GM18502 (cell line): ENCODE data around the gene RAB31.

Experiments used
- ATAC-seq: cut with Tn5 transposase; IDR thresholded peaks from one replicate; pipeline ENCODE4 v1.9.1; 2021; ENCODE audit warnings: mild to moderate bottlenecking; ENCODE audit not compliant: unreplicated experiment, poor library complexity

The RAB31 gene

DNA sequence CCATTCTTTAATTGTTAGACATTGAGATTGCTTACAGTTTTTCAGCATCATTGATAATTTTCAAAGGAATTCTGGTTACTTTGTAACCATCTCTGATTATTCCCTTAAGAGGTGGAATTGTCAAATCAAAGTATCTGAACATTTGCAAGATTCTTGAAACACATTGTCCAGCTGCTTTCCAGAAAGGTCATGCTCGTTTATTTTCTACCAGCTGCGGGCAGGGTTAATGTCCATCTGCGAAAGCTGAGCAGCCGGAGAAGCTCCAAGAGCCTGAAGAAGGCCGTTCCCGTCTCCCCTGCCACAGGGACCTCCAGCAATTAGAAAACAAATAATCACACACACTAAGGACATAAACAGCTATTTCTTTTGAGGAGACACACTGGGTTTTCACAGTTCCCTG lies 101.6 kb downstream of the RAB31 start:
- no peak for ATAC-seq

DNA sequence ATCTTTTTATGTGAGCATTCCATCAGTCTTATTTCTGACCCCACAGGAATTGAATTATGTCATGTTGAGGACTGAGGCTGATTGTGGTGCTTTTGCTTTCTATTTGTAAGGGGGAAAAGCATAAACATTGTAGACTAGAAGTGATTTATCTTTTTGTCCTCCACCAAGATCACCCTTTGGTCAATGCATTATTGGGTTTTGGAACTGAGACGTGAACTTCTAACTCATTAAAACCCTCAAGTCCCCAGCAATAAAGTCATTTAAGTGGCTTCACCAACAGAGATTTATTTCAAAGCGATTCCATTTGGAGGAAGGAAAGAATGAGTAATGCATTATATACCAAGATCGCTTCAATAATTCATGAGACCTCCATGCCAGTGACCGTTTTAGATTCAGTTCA lies 102.2 kb downstream of the RAB31 start:
- ATAC-seq: no peak

DNA sequence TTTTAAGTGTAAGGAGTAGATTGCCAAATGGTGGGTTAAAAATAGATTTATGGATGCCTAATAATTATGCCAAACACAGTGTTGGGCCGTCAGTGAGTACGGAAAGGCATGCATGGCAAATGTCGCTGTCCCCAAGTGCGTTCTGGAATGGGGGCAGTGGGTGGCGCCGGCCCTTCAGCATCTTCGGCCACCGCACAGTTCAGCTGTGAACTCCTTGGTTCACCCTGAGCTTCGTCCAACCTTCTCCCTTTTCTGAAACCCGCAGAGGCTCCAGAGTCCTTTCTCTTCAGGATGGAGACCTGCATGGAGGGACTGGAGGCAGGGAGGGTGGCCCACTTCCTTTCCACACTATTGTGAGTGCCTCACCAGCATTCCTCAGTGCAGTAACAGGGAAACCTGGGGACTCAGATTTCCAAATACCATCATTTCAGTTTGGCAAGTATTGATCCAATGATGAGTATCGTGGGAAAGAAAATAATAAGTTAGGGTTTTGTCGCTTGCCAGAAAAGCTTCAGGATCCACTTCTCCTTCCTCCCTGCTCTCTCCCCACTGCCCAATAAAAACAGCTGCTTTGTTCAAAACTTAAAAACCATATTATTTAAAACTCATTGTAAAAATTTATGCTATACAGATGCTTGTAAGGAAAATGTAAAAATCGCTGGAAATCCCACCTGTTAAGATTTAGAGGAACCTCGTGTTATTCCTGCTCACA lies 103.0 kb downstream of the RAB31 start:
- no peak for ATAC-seq

DNA sequence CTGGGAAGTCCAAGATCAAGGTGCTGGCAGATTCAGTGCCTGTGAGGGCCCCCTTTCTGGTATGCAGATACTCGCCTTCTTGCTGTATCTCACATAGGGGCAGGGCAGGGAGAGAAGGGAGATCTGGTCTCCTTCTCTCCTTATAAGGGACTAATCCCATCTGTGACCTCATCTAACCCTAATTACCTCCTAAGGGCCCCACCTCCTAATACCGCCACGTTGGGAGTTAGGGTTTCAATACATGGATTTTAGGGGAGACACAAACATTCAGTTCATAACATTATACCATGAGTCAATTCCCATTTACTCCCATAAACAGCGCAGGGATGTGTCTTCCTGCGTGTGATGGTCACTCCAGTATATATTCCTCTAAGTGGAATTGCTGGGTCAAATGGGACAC lies 103.9 kb downstream of the RAB31 start:
- no peak for ATAC-seq

DNA sequence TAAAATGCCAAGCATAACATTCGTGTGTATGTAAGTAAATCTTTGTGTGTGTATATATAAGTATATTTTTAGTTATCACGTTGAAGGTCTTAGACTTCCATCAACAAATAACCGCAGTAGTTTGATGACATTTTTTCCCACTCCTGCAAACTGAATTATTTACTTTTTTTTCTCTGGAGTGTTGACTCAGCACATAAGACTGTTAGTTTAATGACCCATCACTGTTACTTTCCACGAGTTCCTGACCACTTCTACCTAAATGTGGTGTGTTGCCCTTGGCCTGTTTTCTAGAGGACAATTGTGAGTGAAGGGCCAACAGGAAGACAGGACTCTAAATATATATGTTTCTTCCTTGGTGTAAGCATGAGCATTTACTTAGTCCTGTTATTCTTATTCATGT lies 106.3 kb downstream of the RAB31 start:
- no peak for ATAC-seq

DNA sequence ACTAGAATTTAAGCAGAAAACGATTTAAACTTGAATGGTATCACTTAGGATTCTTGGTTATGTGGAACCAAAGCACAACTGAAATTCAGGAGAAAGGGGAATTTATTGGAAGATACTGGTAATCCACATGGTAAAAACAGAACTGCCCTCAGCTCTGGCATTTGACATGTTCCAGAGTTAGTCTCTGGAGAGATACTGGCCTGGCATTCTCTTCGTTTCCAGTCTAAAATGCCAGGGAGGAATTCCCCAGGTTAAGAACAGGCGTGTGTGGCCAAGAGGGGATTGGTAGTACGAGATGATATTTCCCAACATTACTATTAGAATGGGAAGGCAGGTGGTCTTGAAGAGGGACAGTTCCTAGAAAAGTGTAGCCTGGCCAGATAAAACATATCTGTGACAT lies 109.2 kb downstream of the RAB31 start:
- no peak for ATAC-seq

DNA sequence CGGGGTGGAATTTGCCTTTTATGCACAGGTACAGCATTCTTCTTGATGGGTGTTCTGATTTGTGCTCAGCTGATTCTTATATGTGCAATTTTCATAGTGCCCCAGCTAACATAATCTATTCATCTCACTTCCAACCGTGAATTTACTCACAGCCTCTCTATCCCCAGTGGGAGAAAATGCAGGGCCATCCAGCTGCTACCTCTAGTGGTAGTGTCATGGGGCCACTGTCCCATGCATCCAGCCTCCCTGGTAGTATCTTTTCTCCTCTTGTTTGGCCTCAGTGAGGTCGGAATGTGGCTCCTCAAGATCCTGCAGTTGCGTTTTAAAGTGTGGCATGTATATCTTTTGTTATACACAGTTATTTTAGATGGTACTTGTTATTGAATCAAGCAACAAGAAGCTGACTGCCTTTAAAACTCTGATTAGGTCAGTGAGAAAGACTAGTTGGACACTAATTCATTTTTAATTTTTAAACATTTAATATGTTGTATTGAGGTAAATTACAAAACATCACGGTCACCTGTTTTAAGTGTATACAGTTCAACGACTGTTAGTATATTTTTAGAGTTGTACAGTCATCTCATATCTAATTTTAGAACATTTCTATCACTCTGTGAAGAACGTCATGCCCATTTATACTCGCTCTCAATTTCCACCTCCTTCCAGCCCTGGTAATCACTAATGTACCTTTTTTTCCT lies 109.8 kb downstream of the RAB31 start:
- no peak for ATAC-seq

DNA sequence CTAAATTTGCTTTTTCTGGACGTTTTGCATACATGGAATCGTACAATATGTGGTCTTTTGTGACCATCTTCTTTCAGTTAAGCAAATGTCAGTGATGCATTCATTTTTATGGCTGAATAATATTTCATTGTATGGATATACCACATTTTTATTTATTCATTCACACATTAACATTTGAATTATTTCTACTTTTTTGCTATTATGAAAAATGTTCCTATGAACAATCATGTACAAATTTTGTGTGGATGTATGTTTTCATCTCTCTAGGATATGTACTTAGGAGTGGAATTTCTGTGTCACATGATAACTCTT lies 110.3 kb downstream of the RAB31 start:
- no peak for ATAC-seq

DNA sequence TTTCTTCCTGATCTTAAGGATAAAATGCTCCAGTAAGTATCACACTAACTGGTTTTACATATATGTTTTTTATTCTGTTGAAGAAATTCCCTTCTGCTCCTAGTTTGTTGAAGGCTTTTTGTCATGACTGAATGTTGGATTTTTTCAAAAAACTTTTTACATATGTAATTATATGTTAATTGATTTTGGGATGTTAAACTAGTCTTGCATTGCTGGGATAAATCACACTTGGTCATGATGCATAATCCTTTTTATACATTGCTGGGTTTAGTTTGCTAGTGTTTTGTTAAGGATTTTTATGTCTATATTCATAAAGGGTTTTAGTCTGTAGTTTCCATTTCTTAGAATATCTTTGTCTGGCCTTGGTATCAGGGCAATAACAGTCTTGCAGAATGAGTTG lies 112.0 kb downstream of the RAB31 start:
- ATAC-seq: no peak

DNA sequence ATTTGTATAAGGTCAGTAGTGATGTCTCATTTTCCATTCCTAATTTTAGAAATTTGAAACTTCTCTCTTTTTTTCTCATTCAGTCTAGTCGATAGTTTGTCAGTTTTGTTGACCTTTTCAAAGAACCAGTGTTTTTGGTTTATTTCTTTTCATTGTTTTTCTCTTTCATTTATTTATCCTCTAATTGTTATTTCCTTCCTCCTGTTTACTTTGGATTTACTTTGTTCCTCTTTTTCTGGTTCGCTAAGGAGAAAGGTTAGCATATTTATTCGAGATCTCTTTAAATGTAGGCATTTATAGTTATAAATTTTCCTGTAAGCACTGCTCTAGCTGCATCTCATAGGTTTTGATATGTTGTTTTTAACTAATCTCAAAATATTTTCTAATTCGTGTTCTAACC lies 112.6 kb downstream of the RAB31 start:
- no peak for ATAC-seq

DNA sequence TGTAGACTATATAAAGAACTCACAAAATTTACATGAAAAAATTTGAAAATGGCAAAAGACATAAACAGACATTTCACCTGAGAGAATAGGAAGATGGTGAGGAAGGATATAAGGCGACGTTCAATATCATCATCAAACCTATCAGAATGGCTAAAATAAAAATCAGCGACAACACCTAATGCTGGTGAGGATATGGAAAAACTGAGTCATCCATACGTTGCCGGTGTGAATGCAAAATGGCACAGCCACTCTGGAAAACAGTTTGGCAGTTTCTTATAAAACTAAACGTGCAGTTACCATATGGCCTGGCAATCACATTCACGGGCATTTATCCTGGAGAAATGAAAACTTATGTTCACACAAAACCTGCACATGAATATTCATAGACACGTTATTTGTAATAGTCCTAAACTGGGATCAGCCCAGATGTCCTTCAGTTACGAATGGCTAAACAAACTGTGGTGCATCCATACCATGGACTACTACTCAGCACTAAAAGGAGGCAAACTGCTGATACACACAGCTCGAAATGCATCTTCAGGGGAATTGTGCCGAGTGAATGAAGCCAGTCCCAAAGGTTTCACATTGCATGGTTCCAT lies 114.6 kb downstream of the RAB31 start:
- ATAC-seq: no peak

DNA sequence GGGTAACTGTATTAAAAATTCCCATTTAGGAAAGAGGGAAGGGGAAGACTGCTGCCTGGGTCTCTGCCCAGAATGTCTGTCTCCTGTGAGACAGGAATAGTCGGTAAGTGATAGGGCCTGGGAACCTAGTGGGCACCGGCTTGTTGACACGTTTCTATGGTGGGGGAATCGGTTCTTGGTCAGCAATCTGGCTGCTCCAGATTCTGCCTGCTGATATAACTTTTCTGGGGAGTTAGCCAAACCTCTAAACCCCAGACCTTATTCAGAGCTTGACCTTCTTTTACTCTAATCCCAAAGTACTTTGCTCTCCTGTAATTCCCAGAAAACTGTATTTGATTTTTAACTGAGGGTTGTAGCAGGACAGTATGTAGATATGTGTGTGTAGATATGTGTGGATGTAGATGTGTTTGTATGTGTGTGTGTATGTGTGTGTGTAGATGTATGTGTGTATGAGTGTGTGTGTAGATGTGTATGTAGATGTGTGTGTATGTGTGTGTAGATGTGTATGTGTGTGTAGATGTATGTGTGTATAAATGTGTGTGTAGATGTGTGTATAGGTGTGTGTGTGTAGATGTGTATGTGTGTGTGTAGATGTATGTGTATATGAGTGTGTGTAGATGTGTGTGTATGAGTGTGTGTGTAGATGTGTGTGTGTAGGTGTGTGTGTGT lies 115.8 kb downstream of the RAB31 start:
- no peak for ATAC-seq

DNA sequence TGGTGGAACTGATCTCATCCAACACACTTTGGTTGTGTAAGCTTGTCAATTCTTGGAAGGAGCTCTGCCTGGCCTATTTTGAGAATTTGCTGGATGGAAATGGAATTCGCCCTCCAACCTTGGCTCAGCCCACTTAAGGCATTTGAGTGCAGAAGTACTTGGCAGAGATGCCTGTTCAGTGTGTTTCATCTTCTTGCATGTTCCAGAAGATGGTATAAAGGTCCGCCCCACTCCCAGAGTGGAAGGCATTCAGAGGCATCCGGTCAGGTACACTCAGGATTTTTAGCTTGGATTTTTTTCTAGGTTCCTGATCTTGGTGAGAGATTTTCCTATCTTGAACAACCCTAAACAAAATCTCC lies 116.4 kb downstream of the RAB31 start:
- no peak for ATAC-seq

DNA sequence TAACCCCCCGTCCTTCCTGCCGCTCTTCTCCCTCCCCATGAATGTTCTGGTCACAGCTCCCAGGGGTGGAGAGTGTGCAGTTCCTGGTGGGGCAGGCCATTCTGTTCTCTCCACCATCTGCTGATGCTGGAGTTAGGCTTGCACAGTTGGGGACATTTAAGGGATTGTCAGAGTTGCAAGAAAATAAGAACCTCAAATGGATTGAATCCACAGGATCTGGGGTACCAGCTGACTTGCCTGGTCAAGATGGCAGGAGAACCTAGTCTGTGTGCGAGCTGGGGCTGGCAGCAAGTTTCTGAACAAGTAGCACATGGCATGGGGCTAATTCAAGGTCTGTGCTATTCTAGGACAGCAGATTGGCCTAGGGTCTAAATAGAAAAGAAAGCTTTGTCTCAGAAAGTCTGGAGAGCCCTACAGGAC lies 116.9 kb downstream of the RAB31 start:
- ATAC-seq: no peak

DNA sequence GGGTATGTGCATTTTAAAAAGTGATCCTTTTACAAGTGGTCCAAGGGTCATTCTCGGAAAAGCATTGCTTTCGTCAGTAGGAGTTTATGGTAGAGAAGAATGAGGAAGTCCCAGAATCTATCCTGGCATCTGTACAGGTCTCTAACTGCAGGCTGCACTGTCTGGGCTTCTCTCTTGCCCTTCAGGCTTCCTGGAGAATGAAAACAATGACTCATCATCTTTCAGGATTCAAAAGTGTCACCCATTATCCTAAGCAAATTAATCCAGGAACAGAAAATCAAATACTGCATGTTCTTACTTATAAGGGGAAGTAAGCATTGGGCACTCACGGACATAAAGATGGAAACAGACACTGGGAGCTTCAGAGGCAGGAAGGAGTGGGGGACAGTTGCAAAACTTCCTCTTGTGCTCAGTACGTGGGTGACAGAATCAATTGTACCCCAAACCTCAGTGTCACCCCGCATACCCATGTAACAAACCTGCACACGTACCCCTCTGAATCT lies 117.5 kb downstream of the RAB31 start:
- ATAC-seq: no peak

DNA sequence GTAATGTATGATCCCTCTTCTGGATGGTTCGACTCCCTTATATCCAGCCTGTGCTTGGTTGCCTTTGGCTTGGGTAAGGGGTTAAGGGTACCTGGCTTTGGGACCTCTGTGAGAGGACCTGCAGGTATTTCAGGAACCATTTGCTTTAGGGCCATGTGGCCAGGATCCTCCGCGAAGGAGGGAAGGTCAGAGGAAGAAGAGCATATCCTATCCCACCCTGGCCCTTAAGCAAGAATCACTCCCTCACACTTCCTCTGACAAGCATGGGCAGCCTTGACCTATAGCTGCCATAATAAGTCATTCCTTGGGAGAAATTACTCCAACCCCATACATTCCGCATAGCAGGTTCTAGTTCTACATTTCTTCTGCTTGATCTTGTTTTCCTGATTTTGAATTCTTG lies 118.6 kb downstream of the RAB31 start:
- ATAC-seq: no peak

DNA sequence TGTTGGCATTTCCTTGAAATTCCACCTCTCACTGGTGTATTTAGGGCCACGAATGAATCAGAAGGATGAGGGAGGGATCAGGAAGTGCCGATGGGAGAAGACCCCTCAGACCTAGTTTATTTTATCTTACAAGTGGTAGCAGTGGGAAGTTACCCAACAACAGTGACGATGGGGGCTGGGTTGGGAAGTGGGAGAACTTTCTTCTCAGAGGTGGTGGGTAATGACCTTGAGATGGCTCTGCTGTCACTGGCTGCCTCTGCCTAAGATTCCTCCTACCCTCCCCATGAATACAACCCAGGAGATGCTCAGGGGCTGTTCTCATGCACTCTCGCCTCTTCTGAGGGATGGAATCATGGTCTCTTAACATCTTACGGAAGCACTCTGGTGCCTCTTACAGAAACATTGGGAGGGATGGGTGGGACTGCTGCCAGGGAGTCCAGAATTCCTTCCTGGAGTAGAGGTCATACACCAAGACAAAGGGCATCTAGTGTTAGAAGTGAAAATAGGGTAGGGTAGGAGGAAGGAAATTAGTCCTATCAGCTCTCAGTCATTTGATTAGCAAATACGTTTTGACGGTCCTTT lies 119.2 kb downstream of the RAB31 start:
- ATAC-seq: no peak

DNA sequence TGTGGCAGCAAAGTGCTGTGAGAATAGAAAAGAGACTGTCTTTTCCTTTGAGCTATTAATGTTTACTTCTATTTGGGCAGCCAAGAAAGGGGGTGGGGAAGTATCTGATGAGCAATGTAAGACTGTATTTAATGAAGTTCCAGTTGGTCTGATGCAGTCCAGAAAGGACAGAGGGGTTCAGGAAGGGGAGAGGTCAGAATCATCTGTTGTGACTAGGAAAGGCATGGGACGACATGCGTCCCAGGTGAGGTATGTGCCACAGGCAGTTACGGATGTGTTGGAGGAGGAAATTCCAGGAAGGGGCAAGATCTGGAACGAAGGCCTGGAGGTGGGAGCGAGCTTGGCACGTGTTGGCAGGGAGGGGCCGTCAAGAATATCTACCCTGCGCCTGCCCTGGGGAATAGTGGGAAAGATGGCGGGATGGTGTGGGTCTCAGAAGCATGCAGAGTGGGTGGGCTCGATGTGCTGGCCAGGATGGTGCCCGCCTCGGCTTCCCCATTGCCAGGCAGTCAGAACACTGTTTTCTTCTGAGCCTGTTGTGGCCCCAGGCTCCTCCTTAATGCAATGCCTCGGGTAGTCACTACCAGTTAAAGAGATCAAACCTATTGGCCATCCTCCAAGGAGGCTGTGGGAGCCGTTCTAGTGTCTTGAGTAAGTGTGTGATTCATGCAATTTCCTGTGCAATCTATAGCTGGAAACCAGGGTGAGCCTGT lies 119.8 kb downstream of the RAB31 start:
- ATAC-seq: no peak

DNA sequence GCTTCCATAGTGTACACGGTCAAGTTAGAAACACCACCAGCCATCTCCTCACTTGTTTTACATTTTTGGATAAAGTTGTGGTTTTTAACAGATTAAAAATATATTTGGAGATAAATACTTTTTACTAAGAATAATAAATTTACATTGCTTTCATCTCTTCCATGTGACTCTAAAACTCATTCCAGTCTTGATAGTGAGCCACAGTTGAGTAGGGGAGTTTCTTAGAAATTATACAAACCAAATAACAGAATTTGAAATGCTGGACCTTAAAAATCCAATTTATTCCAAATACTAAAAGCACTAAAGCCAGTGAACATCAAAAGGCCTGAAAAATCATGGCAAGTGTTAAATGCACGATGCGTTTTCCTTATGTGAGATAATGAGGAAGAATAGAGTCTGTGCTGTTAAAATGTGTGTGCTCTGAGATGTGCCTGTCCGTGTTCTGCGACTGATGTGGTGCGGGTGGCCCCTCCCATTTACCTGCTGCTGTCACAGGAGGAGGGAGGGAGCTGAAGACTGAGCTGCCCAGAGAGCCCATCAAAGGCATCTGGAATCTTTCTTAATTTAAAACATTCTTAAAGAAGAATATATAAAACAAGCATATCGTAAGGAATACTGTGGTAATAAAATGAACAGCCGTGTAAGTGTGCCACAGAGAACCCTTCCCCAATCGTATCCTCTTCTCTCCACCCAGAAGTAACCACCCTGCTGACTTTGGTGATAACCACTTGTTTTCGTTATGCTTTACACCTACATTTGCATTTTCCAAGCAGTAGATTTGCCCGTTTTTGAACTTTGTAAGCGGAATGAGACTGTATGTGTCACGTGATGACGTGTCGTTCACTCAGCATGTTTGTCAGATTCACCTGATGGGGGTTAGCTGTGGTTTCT lies 120.7 kb downstream of the RAB31 start:
- no peak for ATAC-seq

DNA sequence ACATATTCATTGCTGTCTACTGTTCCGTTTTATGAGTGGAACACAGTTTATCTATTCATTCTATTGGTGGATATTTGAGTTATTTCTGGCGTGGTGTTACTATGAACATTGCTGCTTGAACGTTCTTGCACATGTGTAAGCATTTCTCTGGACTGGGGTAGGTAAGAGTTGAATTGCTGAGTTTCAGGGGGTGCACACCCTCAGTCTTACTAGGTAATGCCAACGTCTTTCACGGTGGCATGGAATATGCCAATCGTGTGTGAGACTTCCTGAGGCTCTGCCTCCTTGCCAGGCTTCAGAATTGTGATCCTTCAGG lies 121.3 kb downstream of the RAB31 start:
- no peak for ATAC-seq
